GM21367 (cell line): ENCODE data around the gene SFXN1.

Experiments used
- ATAC-seq: cut with Tn5 transposase; IDR thresholded peaks from one replicate; pipeline ENCODE4 v1.9.1; 2021; ENCODE audit not compliant: unreplicated experiment

The SFXN1 gene

DNA sequence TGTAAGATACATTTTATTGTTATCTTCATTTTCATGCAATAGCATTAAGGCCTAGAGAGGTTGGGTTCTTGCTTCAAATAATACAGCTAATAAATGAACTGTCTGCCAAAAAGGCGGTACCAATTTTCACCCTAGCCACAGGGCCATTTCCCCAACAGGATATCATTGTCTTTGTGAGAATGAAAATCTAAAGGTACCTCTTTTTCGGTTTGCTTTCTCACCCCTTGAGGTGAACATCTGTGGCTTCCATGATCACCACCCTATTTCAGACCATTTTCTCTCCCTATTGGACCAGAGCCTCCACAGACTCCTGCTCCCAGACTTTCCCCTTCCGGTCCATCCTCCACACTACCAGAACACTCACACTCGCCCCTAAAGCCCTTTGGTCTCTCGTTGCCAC lies 60.2 kb downstream of the SFXN1 start:
- ATAC-seq, result no peak

DNA sequence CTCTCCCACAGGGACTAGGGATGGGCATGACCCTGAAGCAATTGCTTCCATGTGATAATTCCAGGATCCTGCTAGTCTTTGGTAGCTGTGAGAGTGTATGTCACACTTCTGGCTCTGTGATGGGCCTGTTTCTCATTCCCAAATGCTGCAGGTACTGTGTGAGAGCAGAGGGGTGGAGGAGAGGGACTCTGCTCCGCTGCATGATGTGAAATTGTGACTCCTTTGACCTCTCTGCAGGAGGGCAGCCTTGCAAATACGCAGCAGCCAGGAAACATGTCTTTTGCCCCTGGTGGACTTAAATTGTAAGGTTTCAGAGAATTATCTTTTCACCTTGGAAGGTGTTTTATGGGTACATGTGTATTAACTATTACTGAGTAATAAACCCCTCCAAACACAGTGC lies 61.6 kb downstream of the SFXN1 start:
- ATAC-seq, result no peak

DNA sequence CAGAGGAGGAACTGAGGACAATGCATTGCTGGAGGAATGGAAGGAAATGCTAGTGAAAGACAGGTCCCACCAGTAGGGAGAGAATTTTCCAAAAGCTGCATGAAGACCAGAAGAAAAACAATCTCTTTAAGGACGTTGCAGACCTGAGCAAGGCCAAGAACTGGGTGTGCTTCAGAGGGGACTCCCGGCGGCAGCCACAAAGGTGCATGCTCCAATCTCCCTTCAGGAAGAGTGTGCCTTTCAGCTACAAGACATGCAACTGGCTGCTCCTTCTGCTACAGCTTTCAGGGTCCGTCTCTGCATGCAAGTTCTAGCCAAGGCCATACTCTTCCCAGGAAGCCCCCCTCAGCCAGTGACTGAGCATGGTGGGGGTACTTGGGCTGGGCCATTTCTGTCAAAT lies 62.9 kb downstream of the SFXN1 start:
- no peak for ATAC-seq

DNA sequence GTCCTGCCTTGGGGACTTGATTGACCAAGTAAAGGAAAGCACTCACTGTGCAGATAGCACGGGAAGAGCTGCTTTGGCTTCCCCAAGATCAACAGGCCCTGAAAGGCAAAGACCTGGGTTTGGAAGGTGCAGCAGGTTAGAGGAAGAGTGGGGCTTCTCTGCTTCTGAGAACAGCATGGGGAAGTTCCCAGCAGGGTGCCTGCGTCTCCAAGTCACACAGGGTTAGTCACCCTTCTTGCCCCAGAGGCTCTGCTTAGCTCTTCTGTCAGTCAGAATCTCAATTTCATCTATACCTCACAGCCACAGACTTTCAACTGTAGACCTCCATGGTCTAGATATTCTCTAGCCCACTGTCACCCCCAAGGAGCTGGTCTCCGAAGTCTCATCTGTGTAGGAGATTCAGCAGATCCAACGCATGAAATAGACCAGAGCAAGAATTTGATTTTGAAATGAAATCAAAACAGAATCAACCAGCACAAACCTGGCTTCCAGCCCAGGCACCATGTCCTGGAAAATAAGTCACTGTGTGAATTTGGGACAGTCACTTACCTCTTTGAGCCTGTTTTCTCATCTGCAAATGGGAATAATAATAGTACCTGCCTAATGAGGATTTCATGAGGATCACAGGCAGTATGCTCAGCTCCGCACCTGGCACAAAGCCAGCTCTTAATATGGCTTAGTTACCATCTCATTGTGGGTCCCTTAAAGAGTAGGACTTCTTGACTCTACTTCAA lies 64.0 kb downstream of the SFXN1 start:
- ATAC-seq, result no peak

DNA sequence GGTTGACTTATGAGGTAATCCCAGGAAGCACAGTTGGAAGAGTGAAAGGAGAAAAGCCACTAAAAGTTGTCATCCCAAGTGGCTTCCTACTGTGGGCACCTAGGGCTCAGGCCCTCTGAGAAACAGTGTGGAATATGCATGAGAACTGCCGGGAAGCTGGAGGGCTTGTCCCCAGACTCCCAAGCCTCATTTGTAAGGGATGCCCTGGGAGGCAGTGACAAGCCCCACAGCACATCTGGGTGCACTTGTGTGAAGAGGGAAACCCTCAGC lies 64.5 kb downstream of the SFXN1 start:
- ATAC-seq, result no peak

DNA sequence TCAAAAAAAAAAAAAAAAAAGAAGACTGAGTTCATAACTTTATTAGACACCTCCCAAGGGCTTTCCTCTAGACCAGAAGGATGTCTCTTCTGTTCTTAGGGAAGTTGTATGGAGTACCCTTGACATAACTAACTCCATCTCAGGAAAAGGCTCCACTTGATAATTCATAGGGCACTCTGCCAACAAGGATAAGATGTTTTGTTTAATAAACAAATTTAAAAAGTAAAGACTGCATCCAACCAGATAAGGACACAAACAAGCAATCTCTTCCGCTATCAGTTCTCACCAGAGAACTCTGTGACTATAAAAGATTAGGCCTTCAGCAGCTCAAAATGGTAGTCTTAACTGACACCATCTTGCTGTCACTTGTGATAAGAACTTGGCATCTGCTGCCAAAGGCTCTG lies 65.8 kb downstream of the SFXN1 start:
- ATAC-seq, result no peak

DNA sequence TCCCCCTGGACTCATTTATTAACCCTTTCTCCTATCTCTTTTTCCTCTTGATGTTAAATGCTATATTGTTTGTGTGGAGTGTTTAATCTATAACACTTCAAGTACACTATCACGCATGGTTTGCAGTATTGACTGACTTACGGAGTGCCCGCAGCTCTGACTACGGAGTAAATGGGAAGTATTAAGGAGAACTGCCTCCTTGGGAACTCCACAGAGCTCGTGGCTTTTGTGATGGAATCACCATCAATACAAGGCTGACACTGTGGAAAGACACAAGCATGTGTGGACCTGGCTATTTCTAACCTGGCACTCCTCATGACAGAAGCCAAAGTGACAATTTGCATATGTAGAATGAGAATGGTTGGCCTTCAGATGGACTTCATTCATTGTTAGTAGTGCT lies 66.2 kb downstream of the SFXN1 start:
- ATAC-seq, result no peak

DNA sequence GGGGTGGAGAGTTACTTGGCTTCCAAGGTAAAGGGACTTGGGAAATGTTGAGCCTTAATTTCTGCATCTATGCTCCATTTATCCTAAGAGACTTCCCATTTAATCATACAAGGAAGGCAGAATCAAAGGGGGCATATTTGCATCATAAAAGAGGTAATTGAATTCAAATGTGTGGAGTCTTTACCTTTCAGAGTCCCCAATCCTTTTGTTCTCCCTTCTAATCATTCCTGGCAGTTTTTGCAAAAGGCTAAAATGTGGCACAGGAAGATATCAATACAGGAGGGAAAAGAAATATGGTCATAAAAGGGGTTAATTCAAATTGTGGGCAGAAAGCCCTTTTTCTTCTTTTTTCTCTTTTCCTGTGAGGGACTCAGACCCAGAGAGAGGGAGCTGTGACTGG lies 69.5 kb downstream of the SFXN1 start:
- no peak for ATAC-seq

DNA sequence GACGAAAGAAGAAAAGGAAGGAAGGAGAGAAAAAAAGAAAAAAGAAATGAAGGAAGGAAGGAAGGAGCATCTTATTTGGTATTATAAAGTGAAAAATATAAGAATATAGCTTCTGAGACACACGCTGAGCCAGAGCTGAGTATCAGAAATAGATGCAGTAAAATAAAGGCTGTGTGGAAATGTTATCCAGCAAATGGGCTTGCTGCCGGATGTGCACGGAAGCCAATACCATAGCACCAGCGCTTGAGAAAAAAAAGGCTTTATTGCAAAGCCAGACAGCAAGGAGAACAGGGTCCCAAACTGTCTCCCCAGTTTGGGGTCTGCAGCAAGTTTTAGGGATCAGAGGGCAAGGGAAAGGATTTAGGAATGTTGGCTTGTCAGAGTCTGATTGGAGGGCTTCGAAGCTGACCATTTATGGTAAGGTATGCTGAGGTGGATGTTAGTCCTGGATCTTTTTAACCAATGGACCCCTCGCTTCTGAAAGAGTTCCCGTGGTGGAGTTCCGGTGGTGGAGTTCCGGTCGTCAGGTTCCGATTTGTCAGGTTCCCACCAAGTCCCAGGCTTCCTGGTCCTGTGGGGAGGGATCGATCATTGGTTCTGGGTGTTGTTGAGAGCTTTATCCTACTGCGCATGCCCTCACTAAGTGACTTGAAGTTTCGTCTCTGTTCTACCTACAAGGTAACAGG lies 70.4 kb downstream of the SFXN1 start:
- no peak for ATAC-seq

DNA sequence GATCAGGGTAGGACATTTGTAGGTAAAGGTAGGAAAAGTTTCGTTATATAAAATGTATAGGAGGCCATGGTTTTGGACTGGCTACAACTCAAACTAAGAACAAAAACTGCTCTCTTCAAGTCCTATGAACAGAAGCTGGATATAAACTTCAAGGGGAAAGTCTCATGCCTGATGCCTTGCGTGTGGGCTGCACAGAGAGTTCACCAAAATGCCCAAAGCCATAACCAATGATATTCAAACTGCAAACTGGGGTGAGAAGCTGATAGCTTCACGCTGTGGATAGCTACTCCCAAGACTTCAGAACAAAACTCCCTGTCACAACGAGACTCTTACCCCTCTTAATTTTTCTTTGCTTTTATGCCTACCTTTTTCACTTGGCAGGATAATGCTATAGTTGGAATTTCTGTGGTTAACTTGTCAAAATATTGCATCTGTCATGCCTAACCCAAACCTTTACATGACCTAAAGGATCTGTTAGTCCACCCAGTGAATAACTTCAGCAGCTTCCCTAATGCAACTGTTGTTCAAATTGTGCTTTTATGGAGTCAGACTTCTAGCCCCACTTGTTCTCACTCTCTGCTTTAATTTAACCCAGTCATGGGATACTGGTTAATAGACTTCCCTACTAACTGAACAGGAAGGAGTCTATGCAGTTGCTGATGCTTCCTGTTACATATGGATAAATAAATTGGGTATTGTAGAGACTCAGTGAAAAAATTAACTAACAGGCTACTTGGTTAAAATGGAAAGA lies 71.9 kb downstream of the SFXN1 start:
- no peak for ATAC-seq

DNA sequence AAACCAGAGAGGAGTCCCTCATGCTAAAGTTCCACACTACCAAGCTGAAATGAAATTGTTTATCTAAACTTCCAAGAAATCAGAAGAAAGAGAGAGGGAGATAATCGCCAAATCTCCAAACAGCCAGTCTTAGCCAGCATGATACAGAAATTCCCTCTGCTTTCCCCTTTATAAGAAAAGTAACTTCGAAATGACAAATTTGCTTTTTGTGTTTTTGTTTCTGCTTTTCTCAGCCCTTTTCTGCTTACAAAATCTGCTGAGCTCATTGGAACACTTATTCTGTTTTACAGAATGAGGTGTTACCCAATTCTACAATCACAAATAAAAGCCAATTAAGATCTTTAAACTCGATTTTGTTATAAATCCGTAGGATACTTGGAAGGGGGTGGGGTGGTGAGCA lies 72.9 kb downstream of the SFXN1 start:
- no peak for ATAC-seq

DNA sequence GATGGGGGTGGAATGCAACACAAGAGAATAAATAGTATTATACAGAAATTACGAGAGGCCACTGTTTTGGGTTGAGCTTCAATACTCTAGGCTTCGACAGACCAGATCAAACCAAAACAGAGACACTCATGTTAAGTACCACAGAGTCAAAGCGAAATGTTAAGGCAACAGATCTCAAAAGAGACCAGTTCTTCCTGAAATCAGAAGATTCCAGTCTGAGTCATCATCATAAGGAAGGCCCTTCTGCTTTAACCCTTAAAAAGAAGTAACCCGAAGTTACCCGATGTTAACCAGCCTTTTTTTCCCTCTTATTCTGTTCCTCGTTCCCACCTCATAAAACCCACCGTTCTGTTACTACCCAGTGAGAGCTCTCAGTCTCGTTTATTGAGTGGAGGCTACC lies 75.9 kb downstream of the SFXN1 start:
- ATAC-seq, result no peak

DNA sequence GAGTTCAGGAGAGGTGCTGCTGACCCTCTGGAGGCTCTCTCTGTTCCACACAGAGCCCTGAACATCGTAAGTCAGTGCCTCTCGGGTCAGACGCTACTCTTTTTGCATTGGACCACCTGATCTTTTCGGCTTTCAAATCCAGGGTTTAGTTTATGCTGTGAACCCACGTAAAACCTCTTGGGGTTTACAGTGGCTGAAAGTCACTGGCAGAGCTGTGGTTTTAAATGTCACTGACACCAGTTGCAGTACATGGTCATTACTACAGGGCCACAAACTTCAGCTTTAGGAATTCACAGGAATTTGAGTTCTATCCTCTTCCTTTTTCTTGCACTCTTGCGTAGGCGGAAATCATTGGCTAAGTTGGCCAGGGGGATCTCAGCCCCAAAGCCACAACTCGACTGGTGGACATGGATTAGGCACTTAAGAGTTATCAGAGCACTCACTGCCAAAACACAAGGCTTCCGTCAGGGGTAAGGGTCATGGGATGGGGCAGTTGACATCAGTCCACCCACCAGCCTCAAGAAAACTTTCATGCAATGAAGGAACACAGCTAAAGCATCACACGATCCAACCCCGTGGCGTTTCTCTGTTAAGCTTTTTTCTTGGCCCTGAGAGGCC lies 76.9 kb downstream of the SFXN1 start:
- ATAC-seq, result no peak

DNA sequence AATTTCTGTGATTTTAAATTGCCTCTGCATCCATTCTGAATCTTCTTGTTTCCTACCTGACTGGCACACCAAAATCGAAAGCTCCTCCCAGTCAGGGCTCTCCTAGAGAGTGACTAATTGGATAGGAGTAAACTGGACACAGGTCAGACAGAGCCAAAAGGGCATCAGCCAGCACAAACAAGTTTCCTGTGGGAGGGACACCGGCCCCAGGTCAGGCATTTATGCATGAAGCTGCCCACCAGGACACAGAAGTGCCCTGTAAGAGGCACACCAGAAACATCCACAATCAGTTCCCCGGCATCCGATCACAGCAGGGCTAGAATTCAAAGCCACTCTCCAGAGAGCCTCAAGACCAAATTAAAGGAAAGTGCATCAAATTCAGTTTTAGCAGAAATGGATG lies 78.4 kb downstream of the SFXN1 start:
- no peak for ATAC-seq

DNA sequence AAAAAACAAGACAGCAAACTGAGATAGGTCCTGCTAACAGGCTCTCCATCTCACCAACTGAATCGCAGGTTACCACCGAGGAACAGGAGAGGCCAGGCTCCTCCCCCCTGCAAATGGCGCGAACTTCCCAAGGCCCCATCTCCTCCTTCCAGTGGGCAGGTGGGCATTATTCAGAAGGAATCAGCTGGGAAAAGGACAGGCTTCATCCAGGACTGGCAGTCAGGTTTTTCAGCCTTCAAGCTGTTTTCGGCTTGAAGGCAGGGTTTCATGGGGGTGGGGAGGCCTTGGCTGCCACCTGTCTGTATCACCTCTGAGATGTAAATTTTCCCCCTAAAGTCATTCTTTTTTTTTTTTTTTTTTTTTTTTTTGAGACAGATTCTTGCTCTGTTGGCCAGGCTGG lies 79.4 kb downstream of the SFXN1 start:
- ATAC-seq, result no peak

DNA sequence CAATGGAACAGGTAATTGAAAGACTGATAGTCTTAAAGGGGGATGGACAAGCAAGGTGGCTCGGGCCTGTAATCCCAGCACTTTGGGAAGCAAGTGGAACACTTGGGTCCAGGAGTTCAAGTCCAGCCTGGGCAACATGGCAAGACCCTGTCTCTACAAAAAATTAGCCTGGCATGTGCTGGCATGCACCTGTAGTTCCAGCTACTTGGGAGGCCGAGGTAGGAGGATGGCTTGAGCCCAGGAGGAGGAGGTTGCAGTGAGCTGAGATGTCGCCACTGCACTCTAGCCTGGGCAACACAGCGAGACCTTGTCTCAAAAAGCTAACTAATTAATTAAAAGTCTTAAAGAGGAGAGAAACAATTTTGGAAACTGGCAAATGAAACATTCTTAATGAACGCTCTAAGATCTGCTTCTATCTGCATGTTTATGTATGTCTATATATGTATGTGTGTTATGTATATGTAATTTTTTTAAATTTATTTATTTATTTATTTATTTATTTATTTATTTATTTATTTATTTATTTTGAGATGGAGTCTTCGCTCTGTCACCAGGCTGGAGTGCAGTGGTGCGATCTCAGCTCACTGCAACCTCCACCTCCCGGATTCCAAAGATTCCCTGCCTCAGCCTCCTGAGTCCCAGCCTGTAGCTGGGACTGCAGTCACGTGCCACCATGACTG lies 80.6 kb downstream of the SFXN1 start:
- no peak for ATAC-seq

DNA sequence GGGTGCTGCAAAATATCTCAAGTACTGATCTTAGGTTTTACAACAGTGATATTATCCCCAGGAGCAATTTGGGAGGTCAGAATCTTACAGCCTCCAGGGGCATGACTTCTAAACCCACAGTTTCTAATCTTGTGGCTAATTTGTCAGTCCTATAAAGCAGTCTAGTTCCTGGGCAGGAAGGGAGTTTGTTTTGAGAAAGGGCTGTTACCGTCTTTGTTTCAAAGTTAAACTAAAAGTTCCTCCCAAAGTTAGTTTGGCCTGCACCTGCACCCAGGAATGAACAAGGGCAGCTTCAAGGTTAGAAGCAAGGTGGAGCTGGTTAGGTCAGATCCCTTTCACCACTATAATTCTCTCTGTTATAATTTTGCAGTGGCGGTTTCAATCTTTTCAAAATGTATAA lies 81.7 kb downstream of the SFXN1 start:
- no peak for ATAC-seq

DNA sequence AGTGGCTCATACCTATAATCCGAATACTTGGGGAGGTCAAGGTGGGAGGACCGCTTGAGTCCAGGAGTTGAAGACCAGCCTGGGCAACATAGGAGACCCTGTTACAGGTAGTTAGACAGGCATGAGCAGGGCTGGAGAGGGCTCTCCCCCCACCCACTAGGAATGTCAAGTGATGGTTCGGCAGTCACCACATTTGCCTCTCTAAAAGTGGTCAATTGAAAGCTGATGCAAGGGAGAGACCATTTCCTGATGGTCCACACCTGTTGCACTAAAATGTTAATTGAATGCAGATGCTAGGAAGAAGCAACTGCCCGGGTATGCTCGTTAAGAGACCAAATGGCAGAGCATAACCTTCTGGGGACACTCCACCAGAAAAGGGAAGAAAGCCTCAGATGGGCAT lies 82.7 kb downstream of the SFXN1 start:
- ATAC-seq, result no peak

DNA sequence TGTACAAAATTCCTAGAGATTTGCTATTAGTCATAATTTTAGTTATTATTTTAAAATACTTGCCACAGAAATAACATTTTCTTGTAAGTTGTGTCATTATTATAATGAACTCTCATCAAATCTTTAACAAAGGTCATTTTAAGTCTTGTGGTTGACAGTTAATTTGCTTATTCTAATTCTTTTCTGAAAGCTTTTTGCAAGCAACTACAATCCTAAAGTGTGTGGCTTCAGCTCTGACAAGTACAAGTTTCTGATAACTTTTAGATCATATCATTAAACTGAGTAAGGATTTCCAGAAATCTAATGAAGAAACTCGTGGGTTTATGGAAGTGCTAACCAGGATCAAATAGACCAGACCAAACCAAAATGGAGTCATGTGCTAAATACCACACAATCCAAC lies 86.4 kb downstream of the SFXN1 start:
- no peak for ATAC-seq

DNA sequence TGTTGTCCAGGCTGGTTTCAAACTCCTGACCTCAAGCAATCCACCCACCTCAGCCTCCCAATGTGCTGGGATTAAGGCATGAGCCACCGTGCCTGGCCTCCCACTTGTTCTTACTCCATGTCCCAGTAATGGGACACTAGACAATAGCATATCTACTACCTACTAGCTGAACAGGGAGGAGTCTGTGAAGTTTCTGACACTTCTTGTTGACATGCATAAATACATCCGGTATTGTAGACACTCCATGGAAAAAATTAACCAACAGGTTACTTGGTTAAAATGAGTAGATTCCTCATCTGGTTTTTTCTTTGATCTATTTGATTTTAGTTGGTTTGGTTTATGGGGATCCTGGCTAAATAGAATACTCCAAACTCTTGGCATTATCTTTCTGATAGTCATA lies 88.3 kb downstream of the SFXN1 start:
- no peak for ATAC-seq

DNA sequence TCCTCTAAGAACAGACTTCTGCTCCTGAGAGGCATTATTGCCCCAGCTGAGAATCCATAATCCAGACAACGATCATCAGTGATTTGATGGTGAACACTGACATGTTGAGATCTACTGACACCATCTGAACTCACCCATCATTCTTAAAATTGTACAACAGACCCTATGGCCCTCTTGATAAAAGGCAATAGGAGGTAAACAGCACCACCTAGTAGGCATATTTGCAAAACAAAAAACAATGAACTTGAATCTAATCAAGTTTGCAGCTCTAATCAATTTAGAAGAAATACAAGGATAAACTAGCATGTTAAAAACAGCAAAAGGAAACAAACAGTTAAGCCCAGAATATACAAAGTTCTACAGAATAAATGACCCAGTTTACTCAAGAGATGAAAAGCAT lies 89.6 kb downstream of the SFXN1 start:
- no peak for ATAC-seq

DNA sequence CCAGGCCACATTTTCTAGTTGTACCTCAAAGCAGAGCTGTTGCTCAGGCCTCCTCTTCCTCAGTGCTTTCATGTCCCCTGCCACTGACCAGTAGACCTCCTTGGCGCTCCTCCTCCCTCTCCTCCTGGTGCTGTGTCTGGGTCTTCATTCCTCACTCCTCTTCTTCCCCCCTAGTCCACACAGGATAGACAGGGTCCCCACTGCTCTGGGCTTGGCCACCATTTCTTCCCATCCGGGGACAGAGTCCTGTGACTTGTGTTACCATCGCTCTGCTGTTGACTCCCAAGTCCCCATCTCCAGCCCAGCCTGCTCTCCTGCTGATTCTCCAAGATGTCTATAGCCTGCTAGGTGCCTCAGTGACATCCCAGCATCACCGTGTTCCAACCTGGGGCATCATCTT lies 91.3 kb downstream of the SFXN1 start:
- ATAC-seq, result no peak
